GM19043 (cell line): ENCODE measurements around the gene HIPK3.
"Not testable (repeated sequence)": the region's sequence is repeated elsewhere in the genome, so short reads cannot be mapped to it uniquely, and the experiment has no call there.

ENCODE experiments used
- ATAC-seq: cut with Tn5 transposase; IDR thresholded peaks from one replicate; pipeline ENCODE4 v1.9.1; 2021; ENCODE audit warnings: low read depth; ENCODE audit not compliant: unreplicated experiment

HIPK3 gene

DNA sequence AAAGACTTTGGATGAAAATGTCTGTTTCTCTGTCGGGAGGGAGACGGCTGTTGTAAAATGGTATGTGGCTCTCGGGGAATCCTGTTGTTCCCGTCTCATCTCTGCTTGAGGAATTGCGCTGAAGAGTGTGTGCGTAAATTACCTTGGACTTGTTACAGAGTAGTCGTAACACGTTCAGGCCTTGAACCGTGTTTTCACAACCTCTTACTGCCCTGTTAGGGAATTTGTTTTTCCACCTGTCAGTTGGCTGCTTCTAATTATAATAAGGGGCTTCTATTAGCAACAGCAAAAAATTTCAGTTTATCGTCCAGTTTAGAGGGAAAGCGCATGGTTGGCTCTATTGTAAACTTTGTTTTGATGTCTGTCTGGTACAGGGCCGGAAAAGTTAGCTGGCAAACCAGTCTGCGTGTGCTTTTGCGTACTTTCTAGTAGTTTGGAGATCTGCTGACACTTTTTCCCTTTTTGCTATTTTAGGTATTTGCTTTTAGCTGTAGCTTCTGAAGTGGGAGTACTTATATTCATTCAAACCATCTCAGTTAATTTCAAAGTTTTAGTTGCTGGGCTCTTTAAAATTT, 1.5 kb downstream of the HIPK3 start:
- no peak for ATAC-seq

DNA sequence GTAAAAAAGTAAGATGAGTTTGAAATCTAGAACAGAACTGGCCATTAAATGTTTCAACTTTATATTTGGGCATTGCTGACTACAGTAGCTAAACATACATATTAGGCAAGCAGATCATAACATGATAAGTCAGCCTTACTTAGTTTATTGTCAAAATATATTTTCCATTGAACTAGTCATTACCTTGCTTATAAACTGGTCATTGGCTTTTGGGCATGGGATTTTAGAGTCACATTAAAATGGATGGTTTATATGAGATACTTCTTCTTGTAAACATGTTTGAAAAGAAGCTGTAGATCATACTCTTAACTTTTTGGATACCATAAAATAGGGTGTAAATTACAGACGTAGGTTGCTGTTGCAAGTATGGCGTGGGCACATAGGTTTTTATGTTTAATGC, 2.7 kb downstream of the HIPK3 start:
- no peak for ATAC-seq

DNA sequence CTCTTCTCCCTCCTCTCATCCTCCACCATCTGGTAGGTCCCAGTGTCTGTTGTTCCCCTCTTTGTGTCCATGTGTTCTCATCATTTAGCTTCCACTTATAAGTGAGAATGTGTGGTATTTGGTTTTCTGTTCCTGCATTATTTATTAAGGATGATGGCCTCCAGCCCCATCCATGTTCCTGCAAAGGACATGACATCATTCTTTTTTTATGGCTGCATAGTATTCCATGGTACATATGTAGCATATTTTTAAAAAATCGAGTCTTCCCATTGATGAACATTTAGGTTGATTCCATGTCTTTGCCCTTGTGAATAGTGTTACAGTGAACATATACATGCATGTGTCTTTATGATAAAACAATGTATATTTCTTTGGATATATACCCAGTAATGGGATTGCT, 4.2 kb downstream of the HIPK3 start:
- ATAC-seq: not testable (repeated sequence)

DNA sequence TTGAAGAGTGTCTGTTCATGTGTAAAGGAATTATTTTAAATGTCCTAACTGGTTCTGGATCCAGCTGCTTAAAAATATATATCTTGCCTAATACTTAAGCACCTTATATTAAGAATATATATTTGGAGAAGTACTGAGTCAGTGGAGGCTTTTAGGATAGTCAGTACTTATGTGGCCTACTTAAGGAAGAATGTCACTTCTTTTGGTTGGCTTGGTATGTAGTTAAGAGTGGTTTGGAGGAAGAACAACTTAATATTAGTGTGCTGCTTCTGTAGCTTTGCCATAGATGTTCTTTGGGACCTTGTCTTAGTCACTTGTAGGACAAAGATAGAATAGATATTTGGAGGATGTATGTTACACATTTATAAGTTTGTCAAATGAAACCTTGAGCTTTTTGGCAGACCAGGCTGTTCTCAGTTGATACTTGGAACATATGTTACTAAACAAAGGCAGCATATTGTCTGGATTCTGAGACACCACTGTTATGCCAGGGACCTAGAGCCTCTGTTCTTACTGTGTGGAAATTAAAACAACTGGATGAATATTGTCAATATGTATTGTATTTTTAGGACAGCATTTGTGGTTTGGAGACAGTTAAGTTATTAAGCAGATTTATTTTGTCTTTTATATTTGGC, 4.9 kb downstream of the HIPK3 start:
- no peak for ATAC-seq

DNA sequence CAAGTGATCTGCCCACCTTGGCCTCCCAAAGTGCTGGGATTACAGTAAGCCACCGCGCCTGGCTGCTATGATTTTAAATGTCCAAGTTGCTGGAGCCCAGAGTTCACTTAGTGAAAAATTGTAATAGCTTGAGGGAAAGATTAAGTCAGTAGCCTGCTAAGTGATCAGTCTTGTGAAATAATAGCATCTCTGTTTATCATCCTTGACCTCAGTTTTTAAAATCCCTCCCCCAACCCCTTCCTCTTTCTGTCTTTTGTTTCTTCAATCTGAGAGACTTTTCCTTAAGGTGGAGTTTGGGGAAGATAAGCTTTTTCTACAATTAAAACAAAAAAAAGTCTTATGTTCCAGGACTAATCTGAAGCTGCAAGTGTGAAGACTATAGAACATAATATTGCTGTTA, 6.4 kb downstream of the HIPK3 start:
- no peak for ATAC-seq

DNA sequence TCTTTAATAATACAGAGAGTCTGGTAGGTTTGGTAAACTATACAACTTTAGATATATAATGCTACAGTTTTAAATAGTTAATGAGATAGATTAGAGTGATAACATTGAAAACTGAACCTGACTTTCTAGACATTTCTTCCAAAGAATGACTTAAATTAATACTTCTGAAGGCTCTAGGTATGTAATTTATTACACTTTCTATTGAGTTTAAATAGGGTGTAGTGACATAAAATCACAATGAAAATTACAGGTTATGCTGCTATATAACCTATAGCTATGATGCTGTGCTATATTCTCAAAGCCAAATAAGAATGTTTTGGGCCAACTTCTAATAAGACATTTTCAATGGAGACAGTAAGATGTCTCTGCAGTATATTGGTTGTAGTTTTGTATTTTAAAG, 7.7 kb downstream of the HIPK3 start:
- no peak for ATAC-seq

DNA sequence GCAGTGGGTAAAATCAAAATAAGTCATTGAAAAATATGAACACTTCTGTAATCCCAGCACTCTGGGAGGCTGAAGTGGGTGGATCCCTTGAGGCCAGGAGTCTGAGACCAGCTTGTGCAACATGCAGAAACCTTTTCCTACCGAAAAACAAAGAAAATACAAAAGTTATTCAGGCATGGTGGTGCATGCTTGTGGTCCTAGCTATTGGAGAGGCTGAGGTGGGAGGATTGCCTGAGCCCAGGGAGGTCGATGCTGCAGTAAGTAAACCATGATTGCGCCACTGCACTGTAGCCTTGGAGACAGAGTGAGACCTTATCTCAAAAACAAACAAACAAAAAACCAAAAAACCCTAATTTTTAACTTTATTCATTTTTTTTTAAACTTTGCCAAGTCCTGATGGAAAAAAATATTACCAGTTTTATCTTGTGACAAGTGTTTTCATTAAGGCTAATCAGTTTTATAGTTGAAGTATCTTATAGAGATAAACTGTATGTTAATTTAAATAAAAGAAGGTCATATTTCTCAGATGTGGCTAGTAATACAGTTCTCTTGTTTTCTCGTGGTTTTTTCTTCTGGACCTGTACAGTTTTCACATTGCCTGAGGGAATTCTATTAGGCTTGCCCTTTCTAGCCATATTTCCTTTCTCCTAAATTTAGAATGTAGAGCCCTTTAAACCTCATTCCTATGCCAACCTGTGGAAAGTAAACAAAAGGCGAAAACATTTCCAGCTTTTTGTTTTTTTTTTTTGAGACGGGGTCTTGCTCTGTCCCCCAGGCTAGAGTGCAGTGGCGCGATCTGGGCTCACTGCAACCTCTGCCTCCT, 9.4 kb downstream of the HIPK3 start:
- ATAC-seq: no peak

GRCh38 chr11:33268945-33269540, 11.9 kb downstream of the HIPK3 start:
- no peak for ATAC-seq

DNA sequence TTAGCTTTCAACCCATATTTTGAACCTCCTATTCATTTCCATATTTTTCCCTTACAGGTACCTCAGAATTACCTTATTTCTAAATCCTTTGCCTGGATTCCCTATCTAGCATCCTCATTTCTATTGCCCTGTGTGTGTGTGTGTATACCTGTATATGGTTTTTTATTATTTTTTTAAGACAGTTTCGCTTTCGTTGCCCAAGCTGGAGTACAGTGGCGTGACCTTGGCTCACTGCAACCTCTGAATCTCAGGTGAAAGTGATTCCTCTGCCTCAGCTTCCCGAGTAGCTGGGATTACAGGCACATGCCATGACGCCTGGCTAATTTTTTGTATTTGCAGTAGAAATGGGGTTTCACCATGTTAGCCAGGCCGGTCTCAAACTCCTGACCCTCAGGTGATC, 12.6 kb downstream of the HIPK3 start:
- no peak for ATAC-seq

GRCh38 chr11:33271059-33271458, 13.9 kb downstream of the HIPK3 start:
- no peak for ATAC-seq

DNA sequence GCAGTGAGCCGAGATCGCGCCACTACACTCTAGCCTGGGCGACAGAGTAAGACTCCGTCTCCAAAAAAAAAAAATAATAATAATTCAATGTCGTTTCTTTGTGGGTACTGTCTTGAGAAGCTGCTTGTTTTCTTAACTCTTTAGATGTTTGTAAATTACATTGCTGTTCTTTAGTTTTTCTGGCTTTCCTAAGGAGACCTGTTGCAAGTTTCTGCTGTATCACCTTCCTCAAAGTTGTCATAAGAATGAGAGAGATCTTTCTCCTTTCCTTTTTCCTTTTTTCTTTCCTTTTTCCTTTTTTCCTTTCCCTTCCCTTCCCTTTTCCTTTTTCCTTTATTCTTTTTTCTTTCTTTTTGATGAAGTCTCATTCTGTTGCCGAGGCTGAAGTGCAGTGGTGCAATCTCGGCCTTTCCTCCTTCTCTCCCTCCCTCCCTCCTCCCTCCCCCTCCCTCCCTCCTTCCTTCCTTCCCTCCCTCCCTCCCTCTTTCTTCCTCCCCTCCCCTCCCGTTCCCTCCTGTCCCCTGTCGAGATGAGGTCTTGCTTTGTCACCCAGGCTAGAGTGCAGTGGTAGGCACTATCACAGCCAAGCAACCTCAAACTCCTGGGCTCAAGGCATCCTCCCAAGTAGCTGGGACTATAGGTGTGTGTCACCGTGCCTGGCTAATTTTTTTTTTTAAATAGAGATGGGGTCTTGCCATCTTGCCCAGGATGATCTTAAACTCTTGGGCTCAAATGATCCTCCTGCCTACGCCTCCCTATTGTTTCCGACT, 15.3 kb downstream of the HIPK3 start:
- ATAC-seq: no peak

GRCh38 chr11:33273656-33274055, 16.5 kb downstream of the HIPK3 start:
- peak; percentile 43 for ATAC-seq

- no peak for ATAC-seq
Measured at GRCh38 chr11:33280411-33280810, 23.2 kb downstream of the HIPK3 start.

- ATAC-seq: no peak
Measured at GRCh38 chr11:33281758-33282157, 24.6 kb downstream of the HIPK3 start.

GRCh38 chr11:33284818-33285217, 27.6 kb downstream of the HIPK3 start:
- no peak for ATAC-seq

DNA sequence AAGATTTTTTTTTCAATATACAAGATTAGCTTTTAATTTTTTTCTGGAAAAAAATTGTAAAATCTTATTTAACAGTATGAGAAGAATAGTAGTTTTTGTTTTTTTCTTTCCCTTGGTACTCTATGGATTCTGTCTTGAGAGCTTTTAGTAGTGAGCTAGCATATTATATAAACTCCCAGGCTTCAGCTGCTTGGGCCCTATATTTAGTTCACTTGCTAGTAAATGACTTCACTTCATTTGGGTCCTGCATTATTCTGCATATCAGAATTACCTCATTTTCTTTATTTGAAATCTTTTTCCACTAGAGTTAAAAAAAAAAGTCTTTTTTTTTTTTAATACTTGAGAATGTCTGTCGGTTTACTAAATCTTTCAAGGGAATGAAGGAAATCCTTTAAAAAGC, 33.1 kb downstream of the HIPK3 start:
- ATAC-seq: no peak

GRCh38 chr11:33291004-33291777, 34.0 kb downstream of the HIPK3 start:
- peak; percentile 80 for ATAC-seq

- no peak for ATAC-seq
Measured at GRCh38 chr11:33292311-33292710, 35.1 kb downstream of the HIPK3 start.

GRCh38 chr11:33294224-33294623, 37.0 kb downstream of the HIPK3 start:
- no peak for ATAC-seq

DNA sequence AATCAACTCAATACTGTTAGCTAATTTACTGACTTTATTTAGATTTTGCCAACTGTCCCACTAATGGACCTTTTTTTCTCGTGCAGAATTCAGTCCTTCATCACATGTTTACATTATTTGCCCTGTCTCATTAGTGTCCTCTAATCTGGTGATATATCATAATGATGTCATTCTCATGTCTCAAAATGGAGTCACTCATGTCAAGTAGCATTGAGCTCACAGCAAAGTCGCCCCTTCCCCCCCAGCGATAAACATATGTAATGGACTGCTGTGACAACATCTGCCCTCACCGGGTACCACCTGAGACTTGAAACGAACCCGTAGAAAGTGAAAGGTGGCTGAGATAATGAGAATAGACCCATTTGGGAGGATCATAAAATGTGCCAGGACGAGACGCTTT, 37.6 kb downstream of the HIPK3 start:
- no peak for ATAC-seq
